ENCODE results near the gene SPDYE4.

Gene SPDYE4

GRCh38 chr17:8785547-8786413 is 27.4 kb upstream of the SPDYE4 start:
- CTCF ChIA-PET, result interaction anchor here (0.7 to 4.0 kb wide), 44 partner anchors 9 to 725 kb away, joined by 3 to 45 read pairs (median 5); partner anchors contain the start of genes KRABD2, MFSD6L, MYH10 and PIK3R6
- POLR2A ChIA-PET, result interaction anchor here (0.5 kb wide), 1 partner anchor 45 kb away, joined by 3 read pairs; no protein-coding TSS in a partner anchor
- peak; percentile 72 for DNase-seq (ENCODE audit: extremely low spot score)
- peak; percentile 68 for TF ChIP-seq CTCF (IDR thresholded peaks at IDR 0.05; ENCODE audit: control extremely low read depth, extremely low read depth, low read depth, missing control alignments)

GRCh38 chr17:8782176-8782575 is 23.8 kb upstream of the SPDYE4 start:
- POLR2A ChIA-PET, result no interaction called here
- CTCF ChIA-PET, result interaction anchor here (0.9 to 1.2 kb wide), 3 partner anchors 15 to 720 kb away, joined by 3 read pairs; no protein-coding TSS in a partner anchor
- TF ChIP-seq CTCF (IDR thresholded peaks at IDR 0.05; ENCODE audit: control extremely low read depth, extremely low read depth, low read depth, missing control alignments), result no peak
- DNase-seq (ENCODE audit: extremely low spot score), result no peak

- TF ChIP-seq CTCF (IDR thresholded peaks at IDR 0.05; ENCODE audit: control extremely low read depth, extremely low read depth, low read depth, missing control alignments), result no peak
- no peak for DNase-seq (ENCODE audit: extremely low spot score)
- POLR2A ChIA-PET, result no interaction called here
- CTCF ChIA-PET, result interaction anchor here (0.7 to 1.2 kb wide), 3 partner anchors 15 to 36 kb away, joined by 3 read pairs; no protein-coding TSS in a partner anchor
These were observed 23.4 kb upstream of the SPDYE4 start for GRCh38 chr17:8781776-8782175.

- POLR2A ChIA-PET, result no interaction called here
- TF ChIP-seq CTCF (IDR thresholded peaks at IDR 0.05; ENCODE audit: control extremely low read depth, extremely low read depth, low read depth, missing control alignments), result no peak
- CTCF ChIA-PET, result interaction anchor here (0.9 to 2.2 kb wide), 6 partner anchors 9 to 393 kb away, joined by 3 to 31 read pairs (median 3); no protein-coding TSS in a partner anchor
- DNase-seq (ENCODE audit: extremely low spot score), result no peak
These were observed 18.5 kb upstream of the SPDYE4 start for GRCh38 chr17:8776881-8777280.

- TF ChIP-seq CTCF (IDR thresholded peaks at IDR 0.05; ENCODE audit: control extremely low read depth, extremely low read depth, low read depth, missing control alignments), result no peak
- DNase-seq (ENCODE audit: extremely low spot score), result no peak
- ChIA-PET CTCF (interaction anchor here (0.6 to 2.2 kb wide), 8 partner anchors 10 to 393 kb away, joined by 3 to 31 read pairs (median 3); no protein-coding TSS in a partner anchor), POLR2A (no interaction called here)
These were observed 17.9 kb upstream of the SPDYE4 start for GRCh38 chr17:8776248-8776647.

- ChIA-PET CTCF (interaction anchor here (0.8 to 2.7 kb wide), 7 partner anchors 10 to 232 kb away, joined by 3 to 13 read pairs (median 3); no protein-coding TSS in a partner anchor), POLR2A (no interaction called here)
- DNase-seq (ENCODE audit: extremely low spot score), result no peak
- no peak for TF ChIP-seq CTCF (IDR thresholded peaks at IDR 0.05; ENCODE audit: control extremely low read depth, extremely low read depth, low read depth, missing control alignments)
These were observed 8.4 kb upstream of the SPDYE4 start for GRCh38 chr17:8766731-8767130.

Data from GM10248 (cell line).